ENCODE data around the gene STMN3. TPM values are rescaled to one million over a fixed set of nuclear protein-coding genes. Genes with fewer than 3 reads are reported as not detected.

Gene STMN3
- total and polyA plus RNA-seq, 10 of the 15 experiments (the other 5 are each of a cell fraction or from before 2014, with no cell fraction given) = 0.09 to 3.6 (median 1.4) TPM; not detected in 1

GRCh38 chr20:63641792-63642523 lies 11.3 kb downstream of the STMN3 start (continued):
- TF ChIP-seq BHLHE40 (IDR thresholded peaks at IDR 0.05; ENCODE audit: borderline replicate concordance in 1 of 2, low read depth in 2 of 2, low read length in 1 of 2) = peak; percentile 71 to 91; a peak in 3 of 4 replicates
- peak; percentile 38 to 51 (median 41); a peak in 5 of 6 replicates for TF ChIP-seq CTCF (IDR thresholded peaks at IDR 0.05 in 2 of 3, conservative IDR thresholded peaks at IDR 0.05 in 1 of 3; ENCODE audit: control insufficient read depth in 2 of 3, extremely low read depth in 1 of 3, insufficient read depth in 1 of 3, low read depth in 3 of 3, low read length in 3 of 3)
- TF ChIP-seq ZNF217 (IDR thresholded peaks at IDR 0.05) = peak; percentile 40; the same call in 1 of the 2 replicates
- peak; percentile 70; the same call in 1 of the 2 replicates for TF ChIP-seq ZNF207 (IDR thresholded peaks at IDR 0.05; ENCODE audit: borderline replicate concordance)
- no peak for TF ChIP-seq CEBPB (IDR thresholded peaks at IDR 0.05; ENCODE audit: borderline replicate concordance in 1 of 2, low read depth in 2 of 2, low read length in 2 of 2)
- TF ChIP-seq RFX5 (IDR thresholded peaks at IDR 0.05; ENCODE audit: low read depth, low read length) = no peak
- 0 out of 2 replicates have a peak, but pooled peaks have one; percentile 20 for TF ChIP-seq MXI1 (IDR thresholded peaks at IDR 0.05; ENCODE audit: low read depth, low read length)
- 0 out of 2 replicates have a peak, but pooled peaks have one; percentile 1 for TF ChIP-seq TAF1 (IDR thresholded peaks at IDR 0.05; ENCODE audit: borderline replicate concordance, low read depth, low read length)
- TF ChIP-seq NR2F1 (conservative IDR thresholded peaks at IDR 0.05) = peak; percentile 35; the same call in 1 of the 2 replicates
- no peak for TF ChIP-seq STAT1 (conservative IDR thresholded peaks at IDR 0.05)
- peak; percentile 64 for TF ChIP-seq KLF5 (IDR thresholded peaks at IDR 0.05; ENCODE audit: partially characterized antibody)
- TF ChIP-seq RAD21 (IDR thresholded peaks at IDR 0.05; ENCODE audit: insufficient read depth, low read depth, low read length) = peak; percentile 44
- peak; percentile 60 for TF ChIP-seq IKZF1 (conservative IDR thresholded peaks at IDR 0.05)
- peak; percentile 63 for TF ChIP-seq DPF2 (IDR thresholded peaks at IDR 0.05)
- peak; percentile 96 for TF ChIP-seq TCF12 (IDR thresholded peaks at IDR 0.05; ENCODE audit: low read depth, low read length)
- TF ChIP-seq POU2F2 (IDR thresholded peaks at IDR 0.05; ENCODE audit: borderline replicate concordance, low read depth, low read length) = no peak
- peak; percentile 58; the same call in 1 of the 2 replicates for TF ChIP-seq SMARCA5 (IDR thresholded peaks at IDR 0.05)
